MM.1S (cell line): ENCODE data around the gene PBXIP1.

Experiments
- DNase-seq: peaks from one replicate; pipeline ENCODE4 v3.0.0-alpha.2; 2015
- H2AFZ ChIP-seq: fragments of 300-600 bp; sonication (generic); 2 replicates; pipeline ENCODE4 v1.6.0; 2016; ENCODE audit warnings: antibody characterized with exemption, low read length
- H3F3A ChIP-seq: fragments of 300-600 bp; sonication (generic); 2 replicates; pipeline ENCODE4 v1.6.1; 2016; ENCODE audit warnings: mild to moderate bottlenecking, antibody characterized with exemption, low read length, moderate library complexity, mixed read lengths; ENCODE audit not compliant: insufficient read depth
- H3K27ac ChIP-seq: fragments of 300-600 bp; sonication (generic); 2 replicates; pipeline ENCODE4 v1.5.1; 2016; ENCODE audit warnings: mild to moderate bottlenecking, low read length
- H3K27me3 ChIP-seq: fragments of 300-600 bp; sonication (generic); replicated peaks from 2 replicates; pipeline ENCODE4 v1.6.0; 2016; ENCODE audit warnings: low read length; ENCODE audit not compliant: insufficient read depth
- H3K36me3 ChIP-seq: fragments of 300-600 bp; sonication (generic); replicated peaks from 2 replicates; pipeline ENCODE4 v1.6.1; 2016; ENCODE audit warnings: mild to moderate bottlenecking, low read length, mixed read lengths; ENCODE audit not compliant: insufficient read depth
- H3K4me1 ChIP-seq: fragments of 300-600 bp; sonication (generic); 2 replicates; pipeline ENCODE4 v1.6.1; 2016; ENCODE audit warnings: low read length, mixed read lengths
- H3K4me2 ChIP-seq: fragments of 300-600 bp; sonication (generic); 2 replicates; pipeline ENCODE4 v1.6.0; 2016; ENCODE audit warnings: low read depth, low read length
- H3K4me3 ChIP-seq: fragments of 300-600 bp; sonication (generic); 2 replicates; pipeline ENCODE4 v1.5.1; 2016; ENCODE audit warnings: low read length, mixed read lengths
- H3K79me2 ChIP-seq: fragments of 300-600 bp; sonication (generic); 2 replicates; pipeline ENCODE4 v1.6.1; 2016; ENCODE audit warnings: mixed run types, low read length, mixed read lengths
- H3K9ac ChIP-seq: fragments of 300-600 bp; sonication (generic); 2 replicates; pipeline ENCODE4 v1.6.1; 2016; ENCODE audit warnings: low read length, mixed read lengths
- H3K9me2 ChIP-seq: fragments of 300-600 bp; sonication (generic); replicated peaks from 2 replicates; pipeline ENCODE4 v1.6.1; 2016; ENCODE audit warnings: mild to moderate bottlenecking, low read length, mixed read lengths; ENCODE audit not compliant: insufficient read depth
- H3K9me3 ChIP-seq: fragments of 300-600 bp; sonication (generic); replicated peaks from 2 replicates; pipeline ENCODE4 v1.6.1; 2016; ENCODE audit warnings: mild to moderate bottlenecking, low read length, mixed read lengths; ENCODE audit not compliant: insufficient read depth
- H4K20me1 ChIP-seq: fragments of 300-600 bp; sonication (generic); 2 replicates; pipeline ENCODE4 v1.6.1; 2016; ENCODE audit warnings: mild to moderate bottlenecking, low read length, moderate library complexity, mixed read lengths; ENCODE audit not compliant: insufficient read depth
- EZH2 ChIP-seq: fragments of 300-600 bp; sonication (generic); optimal IDR thresholded peaks from 2 replicates; pipeline ENCODE3; 2017; ENCODE audit warnings: low read depth, mild to moderate bottlenecking, antibody characterized with exemption, low read length, mixed read lengths
- EZH2phosphoT487 ChIP-seq: fragments of 300-600 bp; sonication (generic); IDR thresholded peaks from 2 replicates; pipeline ENCODE4 v1.6.1; 2018; ENCODE audit warnings: antibody characterized with exemption, low read length
- TF ChIP-seq, protein P1 (sequence below): fragments of 300-600 bp; sonication (generic); IDR thresholded peaks from 2 replicates; pipeline ENCODE4 v1.5.1; 2016; ENCODE audit warnings: antibody characterized with exemption, low read length, mixed read lengths

Gene PBXIP1

DNA sequence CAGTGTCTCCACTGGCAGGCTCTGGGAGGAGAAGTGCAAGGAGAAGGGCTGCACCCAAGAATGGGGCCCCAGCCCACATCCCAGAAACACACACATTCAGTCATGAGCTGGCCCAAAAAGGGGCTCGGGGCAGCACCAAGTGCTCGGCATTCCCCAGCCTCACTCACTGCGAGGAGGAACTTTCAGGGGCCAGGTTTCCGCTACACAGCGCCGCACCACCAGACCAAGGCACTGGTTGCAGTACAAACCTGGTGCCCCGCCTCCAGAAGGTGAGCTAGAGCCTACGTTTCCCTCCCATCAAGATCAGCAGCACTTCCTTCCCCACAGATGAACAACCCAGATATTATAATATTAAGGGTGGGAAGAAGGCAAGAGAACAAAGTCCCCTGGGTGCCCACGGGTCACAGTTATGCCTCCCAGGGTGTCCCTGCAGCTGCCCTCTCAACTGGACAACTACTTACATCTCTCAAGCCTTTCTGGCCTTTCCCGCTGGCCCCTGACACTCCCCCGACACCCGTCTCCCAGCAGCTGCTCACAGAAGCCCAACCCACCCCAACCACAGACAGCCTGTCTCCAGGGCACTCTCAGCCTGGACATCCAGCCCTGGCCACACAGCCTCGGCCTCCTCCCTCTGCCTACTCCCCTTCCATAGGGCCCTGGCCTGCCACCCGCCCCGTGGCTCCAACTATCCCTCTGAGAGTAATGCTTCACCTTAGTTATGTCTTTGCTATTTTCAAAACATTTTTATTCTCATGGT is 3.8 kb downstream of the PBXIP1 start:
- peak overlapping the region; percentile 80 for H3K4me3 ChIP-seq
- DNase-seq = peak; percentile 93
- peaks cover 57% of the 10 kb centered on the region for H3K4me1 ChIP-seq
- peak overlapping the region; percentile 95 for H3K27ac ChIP-seq
- no peaks in the 10 kb centered on the region for H3K27me3 ChIP-seq
- no peaks in the 10 kb centered on the region for H4K20me1 ChIP-seq
- 0 out of 2 replicates have a peak, but pooled peaks cover 5% of the 10 kb centered on the region for H3K36me3 ChIP-seq
- peak overlapping the region; percentile 92 for H3K9ac ChIP-seq
- TF ChIP-seq, protein P1, sequence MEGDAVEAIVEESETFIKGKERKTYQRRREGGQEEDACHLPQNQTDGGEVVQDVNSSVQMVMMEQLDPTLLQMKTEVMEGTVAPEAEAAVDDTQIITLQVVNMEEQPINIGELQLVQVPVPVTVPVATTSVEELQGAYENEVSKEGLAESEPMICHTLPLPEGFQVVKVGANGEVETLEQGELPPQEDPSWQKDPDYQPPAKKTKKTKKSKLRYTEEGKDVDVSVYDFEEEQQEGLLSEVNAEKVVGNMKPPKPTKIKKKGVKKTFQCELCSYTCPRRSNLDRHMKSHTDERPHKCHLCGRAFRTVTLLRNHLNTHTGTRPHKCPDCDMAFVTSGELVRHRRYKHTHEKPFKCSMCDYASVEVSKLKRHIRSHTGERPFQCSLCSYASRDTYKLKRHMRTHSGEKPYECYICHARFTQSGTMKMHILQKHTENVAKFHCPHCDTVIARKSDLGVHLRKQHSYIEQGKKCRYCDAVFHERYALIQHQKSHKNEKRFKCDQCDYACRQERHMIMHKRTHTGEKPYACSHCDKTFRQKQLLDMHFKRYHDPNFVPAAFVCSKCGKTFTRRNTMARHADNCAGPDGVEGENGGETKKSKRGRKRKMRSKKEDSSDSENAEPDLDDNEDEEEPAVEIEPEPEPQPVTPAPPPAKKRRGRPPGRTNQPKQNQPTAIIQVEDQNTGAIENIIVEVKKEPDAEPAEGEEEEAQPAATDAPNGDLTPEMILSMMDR = no peak
- no peak for TF ChIP-seq EZH2
- TF ChIP-seq EZH2phosphoT487 = no peak
- H3K9me2 ChIP-seq = no peaks in the 10 kb centered on the region
- H3F3A ChIP-seq = peaks cover 81% of the 10 kb centered on the region
- peaks cover 74% of the 10 kb centered on the region for H3K79me2 ChIP-seq
- peak overlapping the region; percentile 90 for H3K4me2 ChIP-seq
- no peaks in the 10 kb centered on the region for H3K9me3 ChIP-seq
- H2AFZ ChIP-seq = no peak overlapping the region

DNA sequence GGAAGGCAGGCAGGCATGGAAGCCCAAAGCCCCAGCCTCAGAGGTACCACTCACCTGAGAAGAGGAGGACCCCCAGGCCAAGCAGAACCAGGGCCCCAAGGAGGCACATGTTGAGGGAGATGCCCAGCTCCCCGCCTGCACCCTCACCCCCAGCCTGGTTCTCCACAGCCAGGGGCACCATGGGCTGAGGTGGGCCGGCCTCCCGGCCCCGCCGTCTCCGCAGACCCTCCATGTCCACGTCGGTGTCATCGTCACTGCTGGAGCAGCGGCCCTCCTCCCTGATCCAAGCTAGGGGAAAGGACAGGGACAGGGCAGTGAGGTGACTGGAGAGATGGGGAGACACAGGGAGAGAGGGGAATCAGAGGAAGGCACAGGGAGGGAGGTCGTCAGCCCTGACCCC is 7.8 kb downstream of the PBXIP1 start:
- Histone ChIP-seq H3K9me2 (no peaks in the 10 kb centered on the region), H3K4me1 (peaks cover 64% of the 10 kb centered on the region), H3K27ac (peak overlapping the region; percentile 47; the same call in 1 of the 2 replicates), H2AFZ (no peak overlapping the region), H3K4me3 (no peak overlapping the region), H3K27me3 (no peaks in the 10 kb centered on the region), H3K4me2 (peak overlapping the region; percentile 26; the same call in 1 of the 2 replicates), H3K9ac (peak overlapping the region; percentile 8; the same call in 1 of the 2 replicates), H3K79me2 (peaks cover 80% of the 10 kb centered on the region), H3F3A (peaks cover 81% of the 10 kb centered on the region), H3K36me3 (0 out of 2 replicates have a peak, but pooled peaks cover 5% of the 10 kb centered on the region), H3K9me3 (no peaks in the 10 kb centered on the region), H4K20me1 (no peaks in the 10 kb centered on the region)
- no peak for TF ChIP-seq EZH2phosphoT487
- no peak for DNase-seq

GRCh38 chr1:154945962-154946850 is 9.7 kb downstream of the PBXIP1 start:
- peaks cover 71% of the 10 kb centered on the region for H3K79me2 ChIP-seq
- peaks cover 80% of the 10 kb centered on the region for H3F3A ChIP-seq
- no peak overlapping the region for H3K4me3 ChIP-seq
- no peak overlapping the region for H2AFZ ChIP-seq
- no peaks in the 10 kb centered on the region for H3K27me3 ChIP-seq
- H3K27ac ChIP-seq = peak overlapping the region; percentile 91; the same call in 1 of the 2 replicates
- peak overlapping the region; percentile 87 for H3K4me2 ChIP-seq
- H3K36me3 ChIP-seq = 0 out of 2 replicates have a peak, but pooled peaks cover 5% of the 10 kb centered on the region
- H3K4me1 ChIP-seq = peaks cover 79% of the 10 kb centered on the region
- DNase-seq = no peak
- no peaks in the 10 kb centered on the region for H3K9me2 ChIP-seq
- H4K20me1 ChIP-seq = no peaks in the 10 kb centered on the region
- no peak for TF ChIP-seq EZH2
- TF ChIP-seq, protein P1 = no peak
- no peak for TF ChIP-seq EZH2phosphoT487
- no peaks in the 10 kb centered on the region for H3K9me3 ChIP-seq
- peak overlapping the region; percentile 89; the same call in 1 of the 2 replicates for H3K9ac ChIP-seq
